ENCODE results near the gene SRD5A1.

- TF ChIP-seq POLR2A (IDR thresholded peaks at IDR 0.05; ENCODE audit: borderline replicate concordance, extremely low read depth, insufficient read depth, insufficient read length) (no peak), CTCF (IDR thresholded peaks at IDR 0.05 in 2 of 3, conservative IDR thresholded peaks at IDR 0.05 in 1 of 3; ENCODE audit: borderline replicate concordance in 1 of 3, insufficient read depth in 1 of 3, low read depth in 2 of 3, low read length in 2 of 3) (no peak), CEBPB (IDR thresholded peaks at IDR 0.05; ENCODE audit: low read depth) (no peak), REST (IDR thresholded peaks at IDR 0.05; ENCODE audit: low read depth) (no peak), SRF (IDR thresholded peaks at IDR 0.05; ENCODE audit: low read depth) (no peak), RAD21 (IDR thresholded peaks at IDR 0.05; ENCODE audit: low read depth) (no peak), EZH2 (IDR thresholded peaks at IDR 0.05) (no peak), CBX3 (IDR thresholded peaks at IDR 0.05; ENCODE audit: low read depth) (no peak), JUND (IDR thresholded peaks at IDR 0.05) (no peak), POLR2AphosphoS5 (IDR thresholded peaks at IDR 0.05; ENCODE audit: low read depth, low read length) (no peak)
Observed at GRCh38 chr5:6584101-6584645, 49.1 kb upstream of the SRD5A1 start.

Data from HCT116 (cell line).